HEK293 (cell line): ENCODE results near the gene LSG1.

Experiments
- CTCF ChIA-PET: fragments of 350-600 bp; formaldehyde crosslinking; extraction: SDS; loops from one replicate; lab custom pipeline; 2021; ENCODE audit warnings: antibody characterized with exemption; lab: Yijun Ruan, JAX
- POLR2A ChIA-PET: fragments of 300-600 bp; formaldehyde crosslinking; extraction: SDS; loops from one replicate; lab custom pipeline; 2020; ENCODE audit warnings: antibody characterized with exemption, inconsistent platforms; lab: Yijun Ruan, JAX
- H3K27ac ChIP-seq: fragments of 200-500 bp; sonication (Bioruptor generic); 2 replicates; pipeline ENCODE4 v1.5.1; 2014; ENCODE audit warnings: low read depth, low read length, control low read depth, inconsistent platforms; ENCODE audit errors: extremely low read depth
- H3K36me3 ChIP-seq, 2 experiments: fragments of 200-500 bp in 1 of 2; sonication (Bioruptor generic) in 1 of 2; 1 replicate in 1 of 2; 2 replicates in 1 of 2; pipeline ENCODE4 v1.5.1; 2014 to 2017; ENCODE audit warnings: inconsistent platforms in 2 of 2, low read length in 2 of 2; ENCODE audit not compliant: control insufficient read depth in 2 of 2, insufficient read depth in 1 of 2
- H3K4me1 ChIP-seq: fragments of 200-500 bp; sonication (Bioruptor generic); 2 replicates; pipeline ENCODE4 v1.5.1; 2014; ENCODE audit warnings: mild to moderate bottlenecking, low read length, inconsistent platforms; ENCODE audit not compliant: control insufficient read depth, insufficient read depth
- H3K4me3 ChIP-seq: 2 replicates; pipeline ENCODE4 v1.5.1; 2011; ENCODE audit warnings: low read depth, mild to moderate bottlenecking, control low read depth, low read length, moderate library complexity
- H3K9me3 ChIP-seq: fragments of 200-500 bp; sonication (Bioruptor generic); 2 replicates; pipeline ENCODE4 v1.5.1; 2014; ENCODE audit warnings: low read depth, low read length, inconsistent platforms; ENCODE audit not compliant: control insufficient read depth, insufficient read depth
- SP3 ChIP-seq: fragments of 450-650 bp; formaldehyde crosslinking; IDR thresholded peaks from 2 replicates; pipeline ENCODE4 v1.5.1; 2016; ENCODE audit warnings: missing biosample characterization, missing genetic modification characterization
- ZBTB8A ChIP-seq: fragments of 450-650 bp; formaldehyde crosslinking; IDR thresholded peaks from 2 replicates; pipeline ENCODE4 v1.5.1; 2016; ENCODE audit warnings: missing biosample characterization, missing genetic modification characterization
- ZFP3 ChIP-seq: fragments of 450-650 bp; formaldehyde crosslinking; IDR thresholded peaks from 2 replicates; pipeline ENCODE4 v1.5.1; 2016; ENCODE audit warnings: low read depth, missing biosample characterization, missing genetic modification characterization
- ZNF133 ChIP-seq: fragments of 450-650 bp; formaldehyde crosslinking; IDR thresholded peaks from 2 replicates; pipeline ENCODE4 v1.5.1; 2016; ENCODE audit warnings: missing biosample characterization, missing genetic modification characterization
- ZNF302 ChIP-seq: fragments of 450-650 bp; formaldehyde crosslinking; IDR thresholded peaks from 2 replicates; pipeline ENCODE4 v1.5.1; 2016; ENCODE audit warnings: missing biosample characterization, missing genetic modification characterization, low read depth
- ZNF354C ChIP-seq: fragments of 450-650 bp; formaldehyde crosslinking; IDR thresholded peaks from 2 replicates; pipeline ENCODE4 v1.5.1; 2016; ENCODE audit warnings: missing biosample characterization, missing genetic modification characterization, low read depth, borderline replicate concordance
- ZNF561 ChIP-seq: fragments of 450-650 bp; IDR thresholded peaks from 2 replicates; pipeline ENCODE4 v1.5.1; 2018; ENCODE audit warnings: missing biosample characterization, missing genetic modification characterization, borderline replicate concordance
- ZNF571 ChIP-seq: fragments of 450-650 bp; formaldehyde crosslinking; IDR thresholded peaks from 2 replicates; pipeline ENCODE4 v1.5.0; 2017; ENCODE audit warnings: missing biosample characterization, missing genetic modification characterization
- ZNF596 ChIP-seq: fragments of 450-650 bp; IDR thresholded peaks from 2 replicates; pipeline ENCODE4 v1.5.0; 2018; ENCODE audit warnings: missing biosample characterization, mild to moderate bottlenecking, missing genetic modification characterization, moderate library complexity
- ZNF600 ChIP-seq: fragments of 450-650 bp; formaldehyde crosslinking; IDR thresholded peaks from 2 replicates; pipeline ENCODE4 v1.5.1; 2016; ENCODE audit warnings: missing biosample characterization, missing genetic modification characterization
- ZSCAN23 ChIP-seq: fragments of 450-650 bp; formaldehyde crosslinking; IDR thresholded peaks from 2 replicates; pipeline ENCODE4 v1.5.1; 2016; ENCODE audit warnings: missing biosample characterization, missing genetic modification characterization
- TF ChIP-seq, protein P1 (sequence below): fragments of 450-650 bp; formaldehyde crosslinking; IDR thresholded peaks from 2 replicates; pipeline ENCODE4 v1.5.1; 2017; ENCODE audit warnings: missing biosample characterization, missing genetic modification characterization
- TF ChIP-seq, protein P2 (sequence below): IDR thresholded peaks from 2 replicates; pipeline ENCODE4 v1.6.1; 2011; ENCODE audit warnings: mild to moderate bottlenecking, low read depth, low read length, borderline replicate concordance
- TF ChIP-seq, protein P3 (sequence below): fragments of 450-650 bp; formaldehyde crosslinking; IDR thresholded peaks from 2 replicates; pipeline ENCODE4 v1.5.1; 2016; ENCODE audit warnings: missing biosample characterization, missing genetic modification characterization
- TF ChIP-seq, protein P4 (sequence below): fragments of 450-650 bp; formaldehyde crosslinking; IDR thresholded peaks from 2 replicates; pipeline ENCODE4 v1.5.1; 2017; ENCODE audit warnings: missing biosample characterization, mild to moderate bottlenecking, missing genetic modification characterization, moderate library complexity
- TF ChIP-seq, protein P5 (sequence below): fragments of 450-650 bp; formaldehyde crosslinking; IDR thresholded peaks from 2 replicates; pipeline ENCODE4 v1.5.0; 2017; ENCODE audit warnings: missing biosample characterization, missing genetic modification characterization, borderline replicate concordance

Gene LSG1

DNA sequence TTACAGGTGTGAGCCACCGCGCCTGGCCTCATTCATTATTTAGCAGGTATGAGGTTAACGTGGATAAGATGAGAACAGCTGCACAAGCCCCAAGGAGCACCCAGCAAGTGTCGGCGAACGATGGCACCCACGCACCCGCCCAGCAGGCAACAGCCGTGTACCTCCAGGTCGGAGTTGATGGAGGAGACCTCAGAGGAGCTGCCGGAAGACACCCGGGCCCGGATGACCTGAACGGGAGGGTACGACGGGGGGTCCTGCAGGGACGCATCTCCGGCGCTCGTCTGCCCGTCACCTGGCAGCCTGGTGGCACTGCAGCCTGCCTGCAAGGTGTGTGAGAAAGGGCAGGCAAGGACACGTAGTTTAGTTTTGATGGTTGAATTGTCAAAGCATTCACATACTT lies 67.9 kb downstream of the LSG1 start:
- CTCF ChIA-PET, result interaction anchor here (0.6 to 1.0 kb wide), 3 partner anchors 8 to 20 kb away, joined by 3 to 5 read pairs (median 4); no protein-coding TSS in a partner anchor
- Histone ChIP-seq H3K4me3 (no peak overlapping the region), H3K36me3 (peaks cover 0 to 5% of the 10 kb centered on the region in 2 experiments; a peak in 1 of 3 replicates), H3K4me1 (no peaks in the 10 kb centered on the region), H3K9me3 (no peaks in the 10 kb centered on the region), H3K27ac (no peak overlapping the region)
- TF ChIP-seq ZSCAN23 (tag by site-specific recombination) (no peak), ZNF354C (no peak), ZNF600 (tag by site-specific recombination) (no peak), ZNF561 (tag by site-specific recombination) (no peak), ZNF302 (tag by site-specific recombination) (no peak), ZNF596 (tag by site-specific recombination) (no peak)
- TF ChIP-seq, protein P1, sequence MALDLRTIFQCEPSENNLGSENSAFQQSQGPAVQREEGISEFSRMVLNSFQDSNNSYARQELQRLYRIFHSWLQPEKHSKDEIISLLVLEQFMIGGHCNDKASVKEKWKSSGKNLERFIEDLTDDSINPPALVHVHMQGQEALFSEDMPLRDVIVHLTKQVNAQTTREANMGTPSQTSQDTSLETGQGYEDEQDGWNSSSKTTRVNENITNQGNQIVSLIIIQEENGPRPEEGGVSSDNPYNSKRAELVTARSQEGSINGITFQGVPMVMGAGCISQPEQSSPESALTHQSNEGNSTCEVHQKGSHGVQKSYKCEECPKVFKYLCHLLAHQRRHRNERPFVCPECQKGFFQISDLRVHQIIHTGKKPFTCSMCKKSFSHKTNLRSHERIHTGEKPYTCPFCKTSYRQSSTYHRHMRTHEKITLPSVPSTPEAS, result no peak
- POLR2A ChIA-PET, result interaction anchor here (0.8 kb wide), 1 partner anchor 27 kb away, joined by 3 read pairs; no protein-coding TSS in a partner anchor

DNA sequence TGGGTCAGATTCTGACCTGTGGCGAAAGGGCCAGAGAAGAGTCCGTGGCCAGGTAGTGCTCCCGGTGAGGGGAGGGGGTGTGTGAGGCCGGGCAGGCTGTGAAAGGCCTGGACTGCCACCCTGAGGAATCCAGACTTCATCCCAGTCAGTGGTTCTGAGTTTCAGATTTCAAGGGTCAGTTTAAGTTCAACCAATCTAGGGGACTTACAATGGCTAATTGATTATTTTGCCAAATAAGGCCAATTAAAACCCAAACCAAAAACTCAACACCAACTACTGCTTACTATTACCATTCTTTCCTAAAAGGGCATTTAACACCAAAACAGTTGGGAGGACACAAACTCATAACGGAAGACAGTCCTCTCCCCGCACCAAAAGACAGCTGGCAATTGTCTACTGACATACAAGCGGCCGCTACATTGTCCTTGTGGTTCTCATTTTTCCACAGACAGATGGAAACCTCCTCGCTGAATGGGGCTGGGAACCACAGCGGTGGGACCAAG lies 69.3 kb downstream of the LSG1 start:
- CTCF ChIA-PET, result no interaction called here
- POLR2A ChIA-PET, result no interaction called here
- TF ChIP-seq, protein P2, sequence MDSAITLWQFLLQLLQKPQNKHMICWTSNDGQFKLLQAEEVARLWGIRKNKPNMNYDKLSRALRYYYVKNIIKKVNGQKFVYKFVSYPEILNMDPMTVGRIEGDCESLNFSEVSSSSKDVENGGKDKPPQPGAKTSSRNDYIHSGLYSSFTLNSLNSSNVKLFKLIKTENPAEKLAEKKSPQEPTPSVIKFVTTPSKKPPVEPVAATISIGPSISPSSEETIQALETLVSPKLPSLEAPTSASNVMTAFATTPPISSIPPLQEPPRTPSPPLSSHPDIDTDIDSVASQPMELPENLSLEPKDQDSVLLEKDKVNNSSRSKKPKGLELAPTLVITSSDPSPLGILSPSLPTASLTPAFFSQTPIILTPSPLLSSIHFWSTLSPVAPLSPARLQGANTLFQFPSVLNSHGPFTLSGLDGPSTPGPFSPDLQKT, result no peak
- TF ChIP-seq, protein P3, sequence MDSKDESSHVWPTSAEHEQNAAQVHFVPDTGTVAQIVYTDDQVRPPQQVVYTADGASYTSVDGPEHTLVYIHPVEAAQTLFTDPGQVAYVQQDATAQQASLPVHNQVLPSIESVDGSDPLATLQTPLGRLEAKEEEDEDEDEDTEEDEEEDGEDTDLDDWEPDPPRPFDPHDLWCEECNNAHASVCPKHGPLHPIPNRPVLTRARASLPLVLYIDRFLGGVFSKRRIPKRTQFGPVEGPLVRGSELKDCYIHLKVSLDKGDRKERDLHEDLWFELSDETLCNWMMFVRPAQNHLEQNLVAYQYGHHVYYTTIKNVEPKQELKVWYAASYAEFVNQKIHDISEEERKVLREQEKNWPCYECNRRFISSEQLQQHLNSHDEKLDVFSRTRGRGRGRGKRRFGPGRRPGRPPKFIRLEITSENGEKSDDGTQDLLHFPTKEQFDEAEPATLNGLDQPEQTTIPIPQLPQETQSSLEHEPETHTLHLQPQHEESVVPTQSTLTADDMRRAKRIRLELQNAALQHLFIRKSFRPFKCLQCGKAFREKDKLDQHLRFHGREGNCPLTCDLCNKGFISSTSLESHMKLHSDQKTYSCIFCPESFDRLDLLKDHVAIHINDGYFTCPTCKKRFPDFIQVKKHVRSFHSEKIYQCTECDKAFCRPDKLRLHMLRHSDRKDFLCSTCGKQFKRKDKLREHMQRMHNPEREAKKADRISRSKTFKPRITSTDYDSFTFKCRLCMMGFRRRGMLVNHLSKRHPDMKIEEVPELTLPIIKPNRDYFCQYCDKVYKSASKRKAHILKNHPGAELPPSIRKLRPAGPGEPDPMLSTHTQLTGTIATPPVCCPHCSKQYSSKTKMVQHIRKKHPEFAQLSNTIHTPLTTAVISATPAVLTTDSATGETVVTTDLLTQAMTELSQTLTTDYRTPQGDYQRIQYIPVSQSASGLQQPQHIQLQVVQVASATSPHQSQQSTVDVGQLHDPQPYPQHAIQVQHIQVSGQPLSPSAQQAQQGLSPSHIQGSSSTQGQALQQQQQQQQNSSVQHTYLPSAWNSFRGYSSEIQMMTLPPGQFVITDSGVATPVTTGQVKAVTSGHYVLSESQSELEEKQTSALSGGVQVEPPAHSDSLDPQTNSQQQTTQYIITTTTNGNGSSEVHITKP (tag by site-specific recombination), result peak; percentile 49; the same call in 1 of the 2 replicates

DNA sequence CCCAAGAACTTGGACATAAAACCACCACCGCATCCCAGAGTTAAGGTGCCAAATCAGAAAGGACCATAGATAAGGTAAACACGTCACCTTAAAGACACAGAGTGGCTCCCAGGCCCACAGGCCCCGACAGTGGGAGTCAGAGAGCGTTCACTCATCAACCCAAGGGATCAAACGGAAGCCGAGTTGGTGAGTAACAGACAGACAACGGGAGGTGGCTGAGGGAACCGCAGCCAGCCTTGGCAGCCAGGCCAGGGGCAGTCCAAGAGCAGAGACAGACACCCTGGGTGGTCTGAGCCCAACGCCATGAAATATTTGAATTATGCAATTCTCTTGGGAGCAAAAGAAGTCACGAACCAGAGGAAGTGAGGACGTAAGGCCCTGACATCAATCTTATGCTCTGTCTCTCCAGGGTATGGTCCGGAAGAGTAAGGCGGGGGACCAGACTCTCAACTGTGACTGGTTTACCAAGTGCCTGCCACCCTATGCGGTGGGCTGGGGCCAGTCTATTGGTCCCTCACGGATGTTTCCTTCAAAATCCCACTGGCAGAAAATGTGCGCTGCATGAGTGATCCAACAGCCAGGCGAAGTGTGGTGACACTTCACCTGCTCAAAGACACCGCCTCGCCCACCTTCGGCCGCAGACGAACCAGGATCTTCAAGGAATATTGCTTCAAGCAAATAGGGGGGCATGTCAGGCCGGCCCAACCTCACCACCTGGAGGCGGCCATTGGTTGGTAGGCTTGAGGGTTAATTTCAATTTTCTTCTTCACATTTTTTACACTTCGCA lies 73.0 kb downstream of the LSG1 start:
- Histone ChIP-seq H3K9me3 (no peaks in the 10 kb centered on the region), H3K4me3 (no peak overlapping the region), H3K27ac (no peak overlapping the region), H3K4me1 (no peaks in the 10 kb centered on the region), H3K36me3 (peaks cover 0 to 2% of the 10 kb centered on the region in 2 experiments; a peak in 1 of 3 replicates)
- ChIA-PET CTCF (no interaction called here), POLR2A (no interaction called here)
- TF ChIP-seq ZNF133 (no peak), ZFP3 (tag by site-specific recombination) (no peak), SP3 (tag by site-specific recombination) (no peak), ZBTB8A (tag by site-specific recombination) (no peak), ZNF571 (no peak)
- TF ChIP-seq, protein P4, sequence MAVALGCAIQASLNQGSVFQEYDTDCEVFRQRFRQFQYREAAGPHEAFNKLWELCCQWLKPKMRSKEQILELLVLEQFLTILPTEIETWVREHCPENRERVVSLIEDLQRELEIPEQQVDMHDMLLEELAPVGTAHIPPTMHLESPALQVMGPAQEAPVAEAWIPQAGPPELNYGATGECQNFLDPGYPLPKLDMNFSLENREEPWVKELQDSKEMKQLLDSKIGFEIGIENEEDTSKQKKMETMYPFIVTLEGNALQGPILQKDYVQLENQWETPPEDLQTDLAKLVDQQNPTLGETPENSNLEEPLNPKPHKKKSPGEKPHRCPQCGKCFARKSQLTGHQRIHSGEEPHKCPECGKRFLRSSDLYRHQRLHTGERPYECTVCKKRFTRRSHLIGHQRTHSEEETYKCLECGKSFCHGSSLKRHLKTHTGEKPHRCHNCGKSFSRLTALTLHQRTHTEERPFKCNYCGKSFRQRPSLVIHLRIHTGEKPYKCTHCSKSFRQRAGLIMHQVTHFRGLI, result no peak
- TF ChIP-seq, protein P5, sequence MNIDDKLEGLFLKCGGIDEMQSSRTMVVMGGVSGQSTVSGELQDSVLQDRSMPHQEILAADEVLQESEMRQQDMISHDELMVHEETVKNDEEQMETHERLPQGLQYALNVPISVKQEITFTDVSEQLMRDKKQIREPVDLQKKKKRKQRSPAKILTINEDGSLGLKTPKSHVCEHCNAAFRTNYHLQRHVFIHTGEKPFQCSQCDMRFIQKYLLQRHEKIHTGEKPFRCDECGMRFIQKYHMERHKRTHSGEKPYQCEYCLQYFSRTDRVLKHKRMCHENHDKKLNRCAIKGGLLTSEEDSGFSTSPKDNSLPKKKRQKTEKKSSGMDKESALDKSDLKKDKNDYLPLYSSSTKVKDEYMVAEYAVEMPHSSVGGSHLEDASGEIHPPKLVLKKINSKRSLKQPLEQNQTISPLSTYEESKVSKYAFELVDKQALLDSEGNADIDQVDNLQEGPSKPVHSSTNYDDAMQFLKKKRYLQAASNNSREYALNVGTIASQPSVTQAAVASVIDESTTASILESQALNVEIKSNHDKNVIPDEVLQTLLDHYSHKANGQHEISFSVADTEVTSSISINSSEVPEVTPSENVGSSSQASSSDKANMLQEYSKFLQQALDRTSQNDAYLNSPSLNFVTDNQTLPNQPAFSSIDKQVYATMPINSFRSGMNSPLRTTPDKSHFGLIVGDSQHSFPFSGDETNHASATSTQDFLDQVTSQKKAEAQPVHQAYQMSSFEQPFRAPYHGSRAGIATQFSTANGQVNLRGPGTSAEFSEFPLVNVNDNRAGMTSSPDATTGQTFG (tag by site-specific recombination), result no peak

More for the DNA sequence above, 69.3 kb downstream of the LSG1 start:
- no peaks in the 10 kb centered on the region for H3K9me3 ChIP-seq
- H3K36me3 ChIP-seq, result peaks cover 0 to 5% of the 10 kb centered on the region in 2 experiments; a peak in 1 of 3 replicates
- no peak overlapping the region for H3K4me3 ChIP-seq
- H3K4me1 ChIP-seq, result no peaks in the 10 kb centered on the region
- H3K27ac ChIP-seq, result no peak overlapping the region
